Neural cell (in vitro differentiated cells): ENCODE results near the gene PTPRT.

Experiments
- CTCF ChIP-seq: fragments of 450-650 bp; IDR thresholded peaks from 2 replicates; pipeline ENCODE4 v1.5.1; 2014; ENCODE audit warnings: antibody characterized with exemption, mild to moderate bottlenecking, moderate library complexity; ENCODE audit not compliant: poor library complexity, severe bottlenecking
- EP300 ChIP-seq: fragments of 450-650 bp; conservative IDR thresholded peaks from 2 replicates; pipeline ENCODE4 v1.6.1; 2014; ENCODE audit warnings: antibody characterized with exemption, mild to moderate bottlenecking, moderate library complexity; ENCODE audit not compliant: poor library complexity, severe bottlenecking
- EZH2 ChIP-seq: fragments of 200-600, 300-800 bp; shearing (Covaris generic), sonication (generic); IDR thresholded peaks from 2 replicates; pipeline ENCODE4 v1.6.1; 2014; ENCODE audit warnings: antibody characterized with exemption, low read length, borderline replicate concordance, mild to moderate bottlenecking; ENCODE audit not compliant: insufficient read depth, poor library complexity, severe bottlenecking
- MXI1 ChIP-seq: fragments of 450-650 bp; conservative IDR thresholded peaks from 2 replicates; pipeline ENCODE4 v1.6.1; 2014; ENCODE audit warnings: antibody characterized with exemption, mild to moderate bottlenecking; ENCODE audit not compliant: poor library complexity, severe bottlenecking
- POLR2AphosphoS5 ChIP-seq: IDR thresholded peaks from 2 replicates; pipeline ENCODE4 v1.6.1; 2012
- RAD21 ChIP-seq: fragments of 450-650 bp; conservative IDR thresholded peaks from 2 replicates; pipeline ENCODE4 v1.6.1; 2014; ENCODE audit warnings: antibody characterized with exemption, mild to moderate bottlenecking, moderate library complexity
- REST ChIP-seq: IDR thresholded peaks from 2 replicates; pipeline ENCODE4 v1.6.1; 2012; ENCODE audit warnings: borderline replicate concordance
- SMC3 ChIP-seq: fragments of 450-650 bp; conservative IDR thresholded peaks from 2 replicates; pipeline ENCODE4 v1.6.1; 2014; ENCODE audit warnings: antibody characterized with exemption, mild to moderate bottlenecking, moderate library complexity; ENCODE audit not compliant: poor library complexity
- TAF1 ChIP-seq: IDR thresholded peaks from 2 replicates; pipeline ENCODE4 v1.6.1; 2012; ENCODE audit warnings: low read depth

GRCh38 chr20:42700372-42700771 lies 489.3 kb downstream of the PTPRT start:
- TF ChIP-seq CTCF (no peak), POLR2AphosphoS5 (no peak), EP300 (no peak), REST (no peak), RAD21 (no peak), EZH2 (no peak), SMC3 (no peak), TAF1 (no peak), MXI1 (no peak)
